Mesothelial cell of epicardium (in vitro differentiated cells): ENCODE data around the gene PADI3. TPM values are rescaled to one million over a fixed set of nuclear protein-coding genes. Genes with fewer than 3 reads are reported as not detected.

Experiments
- DNase-seq, 2 experiments: peaks; one replicate each; pipeline ENCODE4 v3.0.0; 2021; ENCODE audit warnings: low spot score in 2 of 2; ENCODE audit not compliant: unreplicated experiment in 2 of 2
- H3K27ac Mint-ChIP-seq: 2 replicates; pipeline ENCODE4 v1.8.0; 2021; ENCODE audit warnings: mixed read lengths
- H3K27me3 Mint-ChIP-seq: 2 replicates; pipeline ENCODE4 v1.8.0; 2021; ENCODE audit warnings: low read depth, mixed read lengths
- H3K36me3 Mint-ChIP-seq: 2 replicates; pipeline ENCODE4 v1.8.0; 2021; ENCODE audit warnings: mixed read lengths
- H3K4me1 Mint-ChIP-seq: 2 replicates; pipeline ENCODE4 v1.8.0; 2021; ENCODE audit warnings: mixed read lengths
- H3K4me3 Mint-ChIP-seq: 2 replicates; pipeline ENCODE4 v1.8.0; 2021; ENCODE audit warnings: mild to moderate bottlenecking, moderate library complexity, mixed read lengths
- H3K9me3 Mint-ChIP-seq: 2 replicates; pipeline ENCODE4 v1.8.0; 2021; ENCODE audit warnings: mixed read lengths
- total RNA-seq: library from RNA; stranded (reverse); gene quantifications from 3 replicates; pipeline ENCODE4 v1.2.1, GENCODE V29; 2021
- TF ChIP-seq, protein P1 (sequence below): fragments of 200-600 bp; sonication (generic); IDR thresholded peaks from one replicate; pipeline ENCODE4 v1.5.0; 2021; ENCODE audit warnings: antibody characterized with exemption; ENCODE audit not compliant: unreplicated experiment

PADI3 gene
- total RNA-seq, 1 donor from 2014 or later = not detected

DNA sequence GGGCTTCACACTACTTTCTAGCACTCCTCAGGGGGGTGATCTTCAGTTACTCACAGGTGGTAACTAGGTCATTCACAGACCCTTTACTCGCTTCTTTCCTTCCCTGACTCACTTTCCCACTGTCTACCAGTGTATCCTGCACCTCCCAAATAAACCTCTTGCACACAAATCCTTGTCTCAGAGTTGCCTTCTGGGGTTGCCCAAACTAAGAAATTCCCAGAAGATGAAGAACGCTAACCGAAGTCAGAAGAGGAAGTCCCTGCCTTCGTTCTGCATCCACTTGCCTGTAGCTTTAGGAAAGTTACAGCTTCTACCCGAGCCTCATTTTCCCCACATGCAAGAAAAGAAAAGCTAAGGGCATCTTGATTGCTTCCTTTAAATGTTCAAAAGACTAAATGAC lies 47.2 kb downstream of the PADI3 start:
- peaks cover 11% of the 10 kb centered on the region for H3K27me3 Mint-ChIP-seq

DNA sequence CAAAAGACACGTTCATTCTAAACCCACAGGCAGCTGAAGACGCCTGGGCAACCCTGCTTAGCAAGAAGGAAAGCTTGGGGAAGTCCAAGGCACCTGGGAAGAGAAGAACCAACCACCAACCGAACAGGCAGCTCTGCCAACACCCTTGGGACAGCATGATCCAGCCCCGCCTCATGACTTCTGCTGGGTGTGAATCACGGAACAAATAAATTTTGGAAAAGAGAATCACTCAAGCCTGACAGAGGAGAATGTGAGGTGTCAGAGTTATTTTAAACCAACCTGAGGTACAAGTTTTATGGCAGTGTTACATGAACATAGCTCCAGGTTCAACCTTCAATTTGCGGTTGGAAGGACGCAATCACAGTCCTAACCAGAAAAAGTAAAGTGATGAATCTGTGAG lies 49.1 kb downstream of the PADI3 start:
- Mint-ChIP-seq H3K4me3 (no peak overlapping the region), H3K9me3 (peaks cover 23% of the 10 kb centered on the region), H3K4me1 (peaks cover 2% of the 10 kb centered on the region), H3K27ac (no peak overlapping the region), H3K27me3 (peaks cover 11% of the 10 kb centered on the region), H3K36me3 (peaks cover 5% of the 10 kb centered on the region)
- DNase-seq = no peak
- TF ChIP-seq, protein P1, sequence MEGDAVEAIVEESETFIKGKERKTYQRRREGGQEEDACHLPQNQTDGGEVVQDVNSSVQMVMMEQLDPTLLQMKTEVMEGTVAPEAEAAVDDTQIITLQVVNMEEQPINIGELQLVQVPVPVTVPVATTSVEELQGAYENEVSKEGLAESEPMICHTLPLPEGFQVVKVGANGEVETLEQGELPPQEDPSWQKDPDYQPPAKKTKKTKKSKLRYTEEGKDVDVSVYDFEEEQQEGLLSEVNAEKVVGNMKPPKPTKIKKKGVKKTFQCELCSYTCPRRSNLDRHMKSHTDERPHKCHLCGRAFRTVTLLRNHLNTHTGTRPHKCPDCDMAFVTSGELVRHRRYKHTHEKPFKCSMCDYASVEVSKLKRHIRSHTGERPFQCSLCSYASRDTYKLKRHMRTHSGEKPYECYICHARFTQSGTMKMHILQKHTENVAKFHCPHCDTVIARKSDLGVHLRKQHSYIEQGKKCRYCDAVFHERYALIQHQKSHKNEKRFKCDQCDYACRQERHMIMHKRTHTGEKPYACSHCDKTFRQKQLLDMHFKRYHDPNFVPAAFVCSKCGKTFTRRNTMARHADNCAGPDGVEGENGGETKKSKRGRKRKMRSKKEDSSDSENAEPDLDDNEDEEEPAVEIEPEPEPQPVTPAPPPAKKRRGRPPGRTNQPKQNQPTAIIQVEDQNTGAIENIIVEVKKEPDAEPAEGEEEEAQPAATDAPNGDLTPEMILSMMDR = no peak

More for the DNA sequence above, 47.2 kb downstream of the PADI3 start:
- DNase-seq = no peak
- TF ChIP-seq, protein P1 = no peak
- H3K36me3 Mint-ChIP-seq = no peaks in the 10 kb centered on the region
- no peak overlapping the region for H3K4me3 Mint-ChIP-seq
- peaks cover 8% of the 10 kb centered on the region for H3K4me1 Mint-ChIP-seq
- peaks cover 10% of the 10 kb centered on the region for H3K9me3 Mint-ChIP-seq
- H3K27ac Mint-ChIP-seq = no peak overlapping the region

DNA sequence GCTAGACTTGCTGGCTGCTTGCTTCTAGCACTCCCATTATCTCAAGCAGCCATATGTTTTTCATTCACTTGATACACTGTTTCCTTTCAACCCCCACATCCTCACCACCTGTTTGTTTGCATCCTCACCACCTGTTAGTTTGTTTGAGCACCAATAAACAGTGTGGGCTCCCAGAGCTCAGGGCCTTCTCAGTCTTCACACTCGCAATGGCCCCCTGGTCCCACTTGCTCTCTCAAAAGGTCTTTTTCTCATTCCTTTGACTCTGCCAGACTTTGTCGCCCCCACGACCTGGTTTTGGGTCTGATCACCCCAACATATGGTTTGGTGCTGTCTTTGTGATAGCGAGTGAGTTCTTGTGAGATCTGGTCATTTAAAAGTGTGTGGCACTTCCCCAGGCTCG lies 52.9 kb downstream of the PADI3 start:
- Mint-ChIP-seq H3K27me3 (peaks cover 3% of the 10 kb centered on the region), H3K9me3 (peaks cover 24% of the 10 kb centered on the region), H3K27ac (no peak overlapping the region), H3K4me3 (no peak overlapping the region), H3K4me1 (peaks cover 3% of the 10 kb centered on the region), H3K36me3 (peaks cover 5% of the 10 kb centered on the region)
- DNase-seq = no peak
- TF ChIP-seq, protein P1 = no peak

DNA sequence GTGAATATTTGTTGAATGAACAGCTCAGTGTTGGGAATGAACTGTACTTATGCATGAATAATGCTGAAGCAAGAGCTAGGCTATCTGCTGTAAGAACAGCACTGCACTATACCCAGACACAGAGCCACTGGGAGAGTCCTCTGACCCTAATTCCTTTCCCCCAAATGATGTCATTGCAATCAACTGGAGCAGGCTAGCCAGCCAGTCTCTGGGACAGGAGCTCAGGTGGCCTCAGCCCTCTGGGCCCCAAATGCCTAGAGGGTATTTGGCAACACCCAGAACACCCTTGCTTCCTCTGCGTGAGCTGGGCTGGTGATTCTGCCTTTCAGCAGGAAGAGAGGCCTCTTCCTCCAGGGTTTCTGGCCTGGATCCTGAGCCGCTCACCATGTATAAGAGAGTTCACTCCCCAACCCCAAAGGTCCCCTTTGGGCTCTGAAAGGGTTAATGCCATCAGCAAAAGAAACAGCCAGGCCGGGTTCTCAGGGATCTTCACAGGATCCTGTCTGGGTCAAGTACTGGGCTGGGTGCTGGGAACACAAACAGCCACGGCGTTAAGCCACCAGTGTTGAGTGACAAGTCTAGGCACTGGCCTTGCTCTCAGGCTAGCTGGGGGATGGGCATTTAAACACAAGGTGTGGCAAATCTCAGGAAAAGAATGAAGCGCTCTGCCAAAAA lies 55.4 kb downstream of the PADI3 start:
- TF ChIP-seq, protein P1 = no peak
- no peaks in the 10 kb centered on the region for H3K27me3 Mint-ChIP-seq
- DNase-seq = no peak
- H3K4me3 Mint-ChIP-seq = no peak overlapping the region
- peaks cover 4% of the 10 kb centered on the region for H3K4me1 Mint-ChIP-seq
- peaks cover 5% of the 10 kb centered on the region for H3K36me3 Mint-ChIP-seq
- peaks cover 18% of the 10 kb centered on the region for H3K9me3 Mint-ChIP-seq
- H3K27ac Mint-ChIP-seq = no peak overlapping the region

DNA sequence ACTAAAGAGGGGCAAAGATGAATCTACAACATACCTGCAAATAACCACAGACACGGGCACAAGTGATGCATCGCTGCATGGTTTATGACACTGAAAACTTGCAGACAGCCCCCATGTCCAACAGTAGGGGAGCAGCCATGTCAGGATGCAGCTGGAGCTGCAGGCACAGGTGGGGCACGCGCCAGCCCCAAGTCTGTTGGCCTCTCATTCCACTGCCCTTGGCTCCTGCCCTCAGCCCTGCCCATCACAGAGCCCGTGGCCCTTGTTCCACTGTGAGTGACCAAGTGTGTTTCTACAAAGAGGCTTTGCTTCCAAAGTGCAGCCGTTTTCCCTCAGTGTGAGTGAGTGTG lies 55.9 kb downstream of the PADI3 start:
- no peak overlapping the region for H3K27ac Mint-ChIP-seq
- H3K4me3 Mint-ChIP-seq = no peak overlapping the region
- no peak for DNase-seq

More for the DNA sequence above, 55.9 kb downstream of the PADI3 start:
- TF ChIP-seq, protein P1 = no peak
- H3K27me3 Mint-ChIP-seq = no peaks in the 10 kb centered on the region
- peaks cover 5% of the 10 kb centered on the region for H3K36me3 Mint-ChIP-seq
- peaks cover 6% of the 10 kb centered on the region for H3K4me1 Mint-ChIP-seq
- peaks cover 14% of the 10 kb centered on the region for H3K9me3 Mint-ChIP-seq
